Embryonic facial prominence (tissue), 1 donor: ENCODE results near the gene GSTM2.

ENCODE experiments used
- DNase-seq: peaks from one replicate; pipeline ENCODE4 v3.0.0-alpha.2; 2016; ENCODE audit errors: extremely low spot score

GSTM2 gene

GRCh38 chr1:109629372-109630030, 38.4 kb upstream of the GSTM2 start:
- DNase-seq: no peak

GRCh38 chr1:109630081-109630897, 37.6 kb upstream of the GSTM2 start:
- DNase-seq: no peak

GRCh38 chr1:109630898-109631512, 36.9 kb upstream of the GSTM2 start:
- DNase-seq: no peak

- no peak for DNase-seq
These were observed 36.0 kb upstream of the GSTM2 start for GRCh38 chr1:109631513-109632505.

GRCh38 chr1:109632671-109633346, 35.0 kb upstream of the GSTM2 start:
- DNase-seq: no peak

- DNase-seq: no peak
These were observed 33.6 kb upstream of the GSTM2 start for GRCh38 chr1:109634292-109634691.

GRCh38 chr1:109634771-109635750, 32.8 kb upstream of the GSTM2 start:
- no peak for DNase-seq

GRCh38 chr1:109635862-109636200, 32.0 kb upstream of the GSTM2 start:
- no peak for DNase-seq

- no peak for DNase-seq
These were observed 31.5 kb upstream of the GSTM2 start for GRCh38 chr1:109636201-109636952.

GRCh38 chr1:109637446-109637845, 30.4 kb upstream of the GSTM2 start:
- no peak for DNase-seq

- peak; percentile 4 for DNase-seq
These were observed 28.6 kb upstream of the GSTM2 start for GRCh38 chr1:109639063-109639840.

GRCh38 chr1:109639841-109640184, 28.0 kb upstream of the GSTM2 start:
- DNase-seq: peak; percentile 3

- DNase-seq: peak; percentile 7
These were observed 27.5 kb upstream of the GSTM2 start for GRCh38 chr1:109640285-109640865.

GRCh38 chr1:109641078-109641740, 26.6 kb upstream of the GSTM2 start:
- DNase-seq: no peak

GRCh38 chr1:109641861-109642260, 26.0 kb upstream of the GSTM2 start:
- no peak for DNase-seq

GRCh38 chr1:109642626-109643025, 25.2 kb upstream of the GSTM2 start:
- DNase-seq: no peak

GRCh38 chr1:109643385-109644230, 24.2 kb upstream of the GSTM2 start:
- no peak for DNase-seq
